HEK293T (cell line): ENCODE data around the gene TFB2M.

ENCODE experiments used
- BHLHE40 ChIP-seq: fragments of 450-650 bp; IDR thresholded peaks from 2 replicates; pipeline ENCODE4 v1.6.1; 2016; ENCODE audit warnings: mild to moderate bottlenecking, moderate library complexity, borderline replicate concordance
- ELF4 ChIP-seq: fragments of 450-650 bp; IDR thresholded peaks from 2 replicates; pipeline ENCODE4 v1.6.1; 2017; ENCODE audit warnings: antibody characterized with exemption
- FOXK2 ChIP-seq: fragments of 450-650 bp; IDR thresholded peaks from 2 replicates; pipeline ENCODE4 v1.6.1; 2016; ENCODE audit warnings: mild to moderate bottlenecking
- FOXM1 ChIP-seq: fragments of 450-650 bp; IDR thresholded peaks from 2 replicates; pipeline ENCODE4 v1.6.1; 2017; ENCODE audit warnings: mild to moderate bottlenecking, borderline replicate concordance
- HDGF ChIP-seq: fragments of 450-650 bp; IDR thresholded peaks from 2 replicates; pipeline ENCODE4 v1.6.1; 2017; ENCODE audit warnings: antibody characterized with exemption, borderline replicate concordance
- LEF1 ChIP-seq: fragments of 450-650 bp; IDR thresholded peaks from 2 replicates; pipeline ENCODE4 v1.6.1; 2017; ENCODE audit warnings: mild to moderate bottlenecking, borderline replicate concordance
- PKNOX1 ChIP-seq: fragments of 450-650 bp; IDR thresholded peaks from 2 replicates; pipeline ENCODE4 v1.6.1; 2016
- SP1 ChIP-seq: fragments of 450-650 bp; IDR thresholded peaks from 2 replicates; pipeline ENCODE4 v1.6.1; 2017
- SUZ12 ChIP-seq: fragments of 450-650 bp; IDR thresholded peaks from 2 replicates; pipeline ENCODE4 v1.6.1; 2016; ENCODE audit warnings: mild to moderate bottlenecking
- TARDBP ChIP-seq: fragments of 450-650 bp; IDR thresholded peaks from 2 replicates; pipeline ENCODE4 v1.6.1; 2016

GRCh38 chr1:246530482-246530881 is 35.6 kb downstream of the TFB2M start:
- TF ChIP-seq FOXK2 (no peak), FOXM1 (no peak), BHLHE40 (no peak), SUZ12 (no peak), PKNOX1 (no peak), HDGF (no peak), ELF4 (no peak), TARDBP (no peak), SP1 (no peak), LEF1 (no peak)
